ENCODE data around the gene GNPNAT1. TPM values are rescaled to one million over a fixed set of nuclear protein-coding genes. Genes with fewer than 3 reads are reported as not detected.

GNPNAT1 gene
- total RNA-seq, 1 experiment from 2014 or later, result 33.7 TPM

DNA sequence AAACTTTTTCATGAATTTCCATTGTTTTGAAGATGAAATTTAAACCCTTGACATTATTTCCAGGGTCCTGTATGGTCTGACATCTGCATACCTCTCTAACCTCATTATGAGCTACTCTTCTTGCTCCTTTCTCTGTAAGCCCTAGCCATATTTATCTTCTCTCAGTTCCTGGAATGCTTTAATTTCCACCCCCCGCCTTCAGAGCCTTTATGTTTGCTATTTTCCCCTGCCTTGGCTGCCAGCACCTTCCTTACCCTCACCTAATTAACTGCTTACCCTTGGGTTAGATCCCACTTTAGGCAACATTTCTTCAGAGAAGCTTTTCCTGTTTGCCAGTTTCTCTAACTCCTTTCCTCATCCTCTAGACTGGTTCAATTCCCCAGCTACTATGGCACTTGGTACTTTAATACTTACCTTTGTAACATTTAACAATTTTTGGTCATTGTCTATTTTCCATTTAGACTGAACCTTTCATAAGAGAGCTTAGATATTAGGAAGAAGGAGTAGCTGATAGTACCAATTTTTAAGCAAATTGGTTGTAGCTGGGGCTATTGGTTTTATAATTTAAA is 55.4 kb downstream of the GNPNAT1 start:
- Histone ChIP-seq H3K36me3 (ENCODE audit: control insufficient read depth in 1 of 2, insufficient read depth in 2 of 2, low read length in 2 of 2) (peaks cover 0 to 3% of the 10 kb centered on the region in 2 experiments; a peak in 1 of 4 replicates), H3K9me3 (ENCODE audit: control insufficient read depth in 1 of 2, insufficient read depth in 1 of 2, low read depth in 1 of 2, low read length in 2 of 2) (no peaks in the 10 kb centered on the region), H3K9ac (ENCODE audit: low read length) (no peak overlapping the region), H3K4me3 (replicated peaks in 1 of 2; ENCODE audit: low read depth in 1 of 2, low read length in 2 of 2) (no peak overlapping the region), H2AFZ (ENCODE audit: low read depth, low read length, poor library complexity, severe bottlenecking) (no peak overlapping the region), H3K27me3 (ENCODE audit: insufficient read depth, low read length) (no peaks in the 10 kb centered on the region), H3K79me2 (ENCODE audit: insufficient read depth, low read length) (peaks cover 41% of the 10 kb centered on the region), H3K9me2 (ENCODE audit: insufficient read depth) (no peaks in the 10 kb centered on the region), H4K20me1 (ENCODE audit: insufficient read depth) (no peaks in the 10 kb centered on the region), H3K4me2 (ENCODE audit: low read length) (no peak overlapping the region), H3K4me1 (ENCODE audit: control insufficient read depth in 1 of 2, insufficient read depth in 2 of 2, low read length in 2 of 2) (peaks cover 0 to 5% of the 10 kb centered on the region in 2 experiments; a peak in 2 of 4 replicates), H3K27ac (ENCODE audit: low read depth, low read length) (no peak overlapping the region)
- ChIA-PET RAD21 (ENCODE audit: low non-redundant PET in 1 of 2, low total read pairs in 2 of 2, uncharacterized antibody in 2 of 2, unreplicated experiment in 2 of 2) (no interaction called here), POLR2A (no interaction called here), CTCF (no interaction called here)
- TF ChIP-seq SRF (IDR thresholded peaks at IDR 0.05; ENCODE audit: low read depth) (no peak), MAX (IDR thresholded peaks at IDR 0.05) (no peak), YY1 (IDR thresholded peaks at IDR 0.05; ENCODE audit: extremely low read depth, insufficient replicate concordance, low read depth, low read length) (no peak)
- ATAC-seq (no peak), DNase-seq (ENCODE audit: low read depth, low spot score) (no peak)
- intact Hi-C loops (cut with micrococcal nuclease), result no loop called here
- BruUV-seq (replicated peaks), result no TSS peak

- Histone ChIP-seq H3K79me2 (ENCODE audit: insufficient read depth, low read length) (peaks cover 35% of the 10 kb centered on the region), H3K27me3 (ENCODE audit: insufficient read depth, low read length) (no peaks in the 10 kb centered on the region), H4K20me1 (ENCODE audit: insufficient read depth) (0 out of 2 replicates have a peak, but pooled peaks cover 2% of the 10 kb centered on the region), H3K4me3 (replicated peaks in 1 of 2; ENCODE audit: low read depth in 1 of 2, low read length in 2 of 2) (no peak overlapping the region), H3K9ac (ENCODE audit: low read length) (no peak overlapping the region), H3K9me2 (ENCODE audit: insufficient read depth) (no peaks in the 10 kb centered on the region), H3K9me3 (ENCODE audit: control insufficient read depth in 1 of 2, insufficient read depth in 1 of 2, low read depth in 1 of 2, low read length in 2 of 2) (no peaks in the 10 kb centered on the region), H3K4me2 (ENCODE audit: low read length) (no peak overlapping the region), H3K27ac (ENCODE audit: low read depth, low read length) (no peak overlapping the region), H3K36me3 (ENCODE audit: control insufficient read depth in 1 of 2, insufficient read depth in 2 of 2, low read length in 2 of 2) (peaks cover under 1 to 3% of the 10 kb centered on the region in 2 experiments; a peak in 1 of 4 replicates), H3K4me1 (ENCODE audit: control insufficient read depth in 1 of 2, insufficient read depth in 2 of 2, low read length in 2 of 2) (peaks cover 6 to 14% of the 10 kb centered on the region in 2 experiments), H2AFZ (ENCODE audit: low read depth, low read length, poor library complexity, severe bottlenecking) (no peak overlapping the region)
- ChIA-PET POLR2A (interaction anchor here (0.5 kb wide), 1 partner anchor 78 kb away, joined by 3 read pairs; no protein-coding TSS in a partner anchor), RAD21 (ENCODE audit: low non-redundant PET in 1 of 2, low total read pairs in 2 of 2, uncharacterized antibody in 2 of 2, unreplicated experiment in 2 of 2) (no interaction called here), CTCF (no interaction called here)
- intact Hi-C loops (cut with micrococcal nuclease), result no loop called here
- no peak for DNase-seq (ENCODE audit: low read depth, low spot score)
- no peak for ATAC-seq
- no TSS peak for BruUV-seq (replicated peaks)
- TF ChIP-seq FOSL1 (IDR thresholded peaks at IDR 0.05; ENCODE audit: low read depth), result no peak
- TF ChIP-seq EZH2phosphoT487 (IDR thresholded peaks at IDR 0.05; ENCODE audit: borderline replicate concordance), result no peak
- TF ChIP-seq, protein P1, sequence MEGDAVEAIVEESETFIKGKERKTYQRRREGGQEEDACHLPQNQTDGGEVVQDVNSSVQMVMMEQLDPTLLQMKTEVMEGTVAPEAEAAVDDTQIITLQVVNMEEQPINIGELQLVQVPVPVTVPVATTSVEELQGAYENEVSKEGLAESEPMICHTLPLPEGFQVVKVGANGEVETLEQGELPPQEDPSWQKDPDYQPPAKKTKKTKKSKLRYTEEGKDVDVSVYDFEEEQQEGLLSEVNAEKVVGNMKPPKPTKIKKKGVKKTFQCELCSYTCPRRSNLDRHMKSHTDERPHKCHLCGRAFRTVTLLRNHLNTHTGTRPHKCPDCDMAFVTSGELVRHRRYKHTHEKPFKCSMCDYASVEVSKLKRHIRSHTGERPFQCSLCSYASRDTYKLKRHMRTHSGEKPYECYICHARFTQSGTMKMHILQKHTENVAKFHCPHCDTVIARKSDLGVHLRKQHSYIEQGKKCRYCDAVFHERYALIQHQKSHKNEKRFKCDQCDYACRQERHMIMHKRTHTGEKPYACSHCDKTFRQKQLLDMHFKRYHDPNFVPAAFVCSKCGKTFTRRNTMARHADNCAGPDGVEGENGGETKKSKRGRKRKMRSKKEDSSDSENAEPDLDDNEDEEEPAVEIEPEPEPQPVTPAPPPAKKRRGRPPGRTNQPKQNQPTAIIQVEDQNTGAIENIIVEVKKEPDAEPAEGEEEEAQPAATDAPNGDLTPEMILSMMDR (IDR thresholded peaks at IDR 0.05 in 2 of 3, conservative IDR thresholded peaks at IDR 0.05 in 1 of 3; ENCODE audit: borderline replicate concordance in 1 of 3, insufficient read depth in 1 of 3, low read depth in 2 of 3, low read length in 2 of 3), result no peak
- TF ChIP-seq EZH2 (IDR thresholded peaks at IDR 0.05), result no peak
- no peak for TF ChIP-seq POLR2AphosphoS5 (IDR thresholded peaks at IDR 0.05; ENCODE audit: low read depth, low read length)
- no peak for TF ChIP-seq TCF7L2 (IDR thresholded peaks at IDR 0.05; ENCODE audit: borderline replicate concordance, extremely low read depth, insufficient read depth, insufficient read length)
- TF ChIP-seq ATF3 (IDR thresholded peaks at IDR 0.05), result no peak
- TF ChIP-seq SIN3A (IDR thresholded peaks at IDR 0.05; ENCODE audit: low read depth), result no peak
- TF ChIP-seq, protein P2, sequence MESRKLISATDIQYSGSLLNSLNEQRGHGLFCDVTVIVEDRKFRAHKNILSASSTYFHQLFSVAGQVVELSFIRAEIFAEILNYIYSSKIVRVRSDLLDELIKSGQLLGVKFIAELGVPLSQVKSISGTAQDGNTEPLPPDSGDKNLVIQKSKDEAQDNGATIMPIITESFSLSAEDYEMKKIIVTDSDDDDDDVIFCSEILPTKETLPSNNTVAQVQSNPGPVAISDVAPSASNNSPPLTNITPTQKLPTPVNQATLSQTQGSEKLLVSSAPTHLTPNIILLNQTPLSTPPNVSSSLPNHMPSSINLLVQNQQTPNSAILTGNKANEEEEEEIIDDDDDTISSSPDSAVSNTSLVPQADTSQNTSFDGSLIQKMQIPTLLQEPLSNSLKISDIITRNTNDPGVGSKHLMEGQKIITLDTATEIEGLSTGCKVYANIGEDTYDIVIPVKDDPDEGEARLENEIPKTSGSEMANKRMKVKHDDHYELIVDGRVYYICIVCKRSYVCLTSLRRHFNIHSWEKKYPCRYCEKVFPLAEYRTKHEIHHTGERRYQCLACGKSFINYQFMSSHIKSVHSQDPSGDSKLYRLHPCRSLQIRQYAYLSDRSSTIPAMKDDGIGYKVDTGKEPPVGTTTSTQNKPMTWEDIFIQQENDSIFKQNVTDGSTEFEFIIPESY (IDR thresholded peaks at IDR 0.05; ENCODE audit: extremely low read depth, insufficient replicate concordance, low read length), result no peak
- no peak for TF ChIP-seq CBX3 (IDR thresholded peaks at IDR 0.05; ENCODE audit: low read depth)
- TF ChIP-seq EGR1 (IDR thresholded peaks at IDR 0.05; ENCODE audit: low read depth), result no peak
- no peak for TF ChIP-seq JUND (IDR thresholded peaks at IDR 0.05)
- TF ChIP-seq RAD21 (IDR thresholded peaks at IDR 0.05; ENCODE audit: low read depth), result no peak
- no peak for TF ChIP-seq SP1 (IDR thresholded peaks at IDR 0.05; ENCODE audit: low read depth)
- no peak for TF ChIP-seq POLR2A (IDR thresholded peaks at IDR 0.05; ENCODE audit: borderline replicate concordance, extremely low read depth, insufficient read depth, insufficient read length)
These were observed 57.6 kb downstream of the GNPNAT1 start for GRCh38 chr14:52733824-52734223.

All from HCT116 (cell line).